ENCODE results near the gene P2RX3.
"Not testable (repeated sequence)": the region's sequence is repeated elsewhere in the genome, so short reads cannot be mapped to it uniquely, and the experiment has no call there.

Gene P2RX3

DNA sequence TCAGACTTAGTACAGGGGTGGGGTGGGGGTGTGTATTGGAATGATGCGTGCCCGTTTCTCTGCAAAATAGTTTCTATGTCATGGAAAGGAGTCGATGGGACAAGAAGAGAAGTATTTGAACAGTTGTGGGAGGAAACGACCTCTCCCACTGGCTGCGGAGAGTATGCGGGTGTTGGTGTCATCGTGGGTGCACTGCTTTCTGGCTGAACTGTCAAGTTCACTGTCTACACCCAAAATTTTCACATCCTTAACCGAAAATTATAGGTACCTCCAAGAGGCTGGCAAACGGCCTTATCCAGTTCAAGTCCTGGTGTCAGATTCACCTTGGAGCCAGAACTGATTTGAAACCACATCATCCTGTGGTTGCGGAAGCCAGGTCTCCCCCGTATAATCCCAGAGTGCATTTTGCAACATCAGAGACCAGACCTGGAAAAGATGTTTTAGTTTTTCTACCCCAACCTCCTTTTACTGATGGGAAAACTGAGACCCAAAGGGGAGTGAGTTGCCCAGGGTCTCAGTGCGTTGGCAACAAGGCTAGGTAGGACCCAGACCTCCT, 2.0 kb upstream of the P2RX3 start:
- peak overlapping the region; percentile 55 for H3K4me3 ChIP-seq (ENCODE audit: low read depth, low read length)
- peaks cover 0 to 38% of the 10 kb centered on the region in 2 experiments; a peak in 1 of 3 replicates for H3K36me3 ChIP-seq (ENCODE audit: control insufficient read depth in 2 of 2, insufficient read depth in 1 of 2, low read length in 2 of 2)
- CTCF ChIA-PET: interaction anchor here (0.7 to 1.3 kb wide), 3 partner anchors 10 to 191 kb away, joined by 3 to 6 read pairs (median 3); no protein-coding TSS in a partner anchor
- POLR2A ChIA-PET: interaction anchor here (0.6 to 3.9 kb wide), 5 partner anchors 10 to 24 kb away, joined by 4 to 78 read pairs (median 10); partner anchors contain the start of gene TNKS1BP1
- H3K27ac ChIP-seq (ENCODE audit: extremely low read depth, low read depth, low read length): no peak overlapping the region
- no peak for TF ChIP-seq ZNF658 (tag by site-specific recombination; IDR thresholded peaks at IDR 0.05)
- no peak for TF ChIP-seq BCL11B (tag by site-specific recombination; IDR thresholded peaks at IDR 0.05; ENCODE audit: low read depth)
- no peak for TF ChIP-seq ZNF266 (tag by site-specific recombination; IDR thresholded peaks at IDR 0.05; ENCODE audit: low read depth)
- TF ChIP-seq, protein P1, sequence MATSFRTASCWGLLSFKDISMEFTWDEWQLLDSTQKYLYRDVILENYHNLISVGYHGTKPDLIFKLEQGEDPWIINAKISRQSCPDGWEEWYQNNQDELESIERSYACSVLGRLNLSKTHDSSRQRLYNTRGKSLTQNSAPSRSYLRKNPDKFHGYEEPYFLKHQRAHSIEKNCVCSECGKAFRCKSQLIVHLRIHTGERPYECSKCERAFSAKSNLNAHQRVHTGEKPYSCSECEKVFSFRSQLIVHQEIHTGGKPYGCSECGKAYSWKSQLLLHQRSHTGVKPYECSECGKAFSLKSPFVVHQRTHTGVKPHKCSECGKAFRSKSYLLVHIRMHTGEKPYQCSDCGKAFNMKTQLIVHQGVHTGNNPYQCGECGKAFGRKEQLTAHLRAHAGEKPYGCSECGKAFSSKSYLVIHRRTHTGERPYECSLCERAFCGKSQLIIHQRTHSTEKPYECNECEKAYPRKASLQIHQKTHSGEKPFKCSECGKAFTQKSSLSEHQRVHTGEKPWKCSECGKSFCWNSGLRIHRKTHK (tag by site-specific recombination; IDR thresholded peaks at IDR 0.05): no peak
- TF ChIP-seq, protein P2, sequence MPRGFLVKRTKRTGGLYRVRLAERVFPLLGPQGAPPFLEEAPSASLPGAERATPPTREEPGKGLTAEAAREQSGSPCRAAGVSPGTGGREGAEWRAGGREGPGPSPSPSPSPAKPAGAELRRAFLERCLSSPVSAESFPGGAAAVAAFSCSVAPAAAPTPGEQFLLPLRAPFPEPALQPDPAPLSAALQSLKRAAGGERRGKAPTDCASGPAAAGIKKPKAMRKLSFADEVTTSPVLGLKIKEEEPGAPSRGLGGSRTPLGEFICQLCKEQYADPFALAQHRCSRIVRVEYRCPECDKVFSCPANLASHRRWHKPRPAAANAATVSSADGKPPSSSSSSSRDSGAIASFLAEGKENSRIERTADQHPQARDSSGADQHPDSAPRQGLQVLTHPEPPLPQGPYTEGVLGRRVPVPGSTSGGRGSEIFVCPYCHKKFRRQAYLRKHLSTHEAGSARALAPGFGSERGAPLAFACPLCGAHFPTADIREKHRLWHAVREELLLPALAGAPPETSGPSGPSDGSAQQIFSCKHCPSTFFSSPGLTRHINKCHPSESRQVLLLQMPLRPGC (tag by site-specific recombination; IDR thresholded peaks at IDR 0.05): 0 out of 2 replicates have a peak, but pooled peaks have one; percentile 25
- no peak for TF ChIP-seq ZNF596 (tag by site-specific recombination; IDR thresholded peaks at IDR 0.05)
- H3K4me1 ChIP-seq (ENCODE audit: control insufficient read depth, insufficient read depth, low read length): no peaks in the 10 kb centered on the region
- H3K9me3 ChIP-seq (ENCODE audit: control insufficient read depth, insufficient read depth, low read depth, low read length): no peaks in the 10 kb centered on the region

DNA sequence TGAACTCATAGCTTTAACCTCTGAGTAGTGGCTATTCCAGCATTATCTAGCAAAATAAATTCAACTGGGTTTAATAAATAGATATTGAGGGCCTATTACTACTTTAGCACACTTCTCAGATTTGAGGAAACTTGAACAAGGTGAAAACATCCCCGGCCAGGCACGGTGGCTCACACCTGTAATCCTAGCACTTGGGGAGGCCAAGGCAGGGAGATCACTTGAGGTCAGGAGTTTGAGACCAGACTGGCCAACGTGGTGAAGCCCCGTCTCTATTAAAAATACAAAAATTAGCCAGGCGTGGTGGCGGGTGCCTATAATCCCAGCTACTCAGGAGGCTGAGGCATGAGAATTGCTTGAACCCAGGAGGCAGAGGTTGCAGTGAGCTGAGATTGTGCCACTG, 1.3 kb upstream of the P2RX3 start:
- peaks cover 0 to 31% of the 10 kb centered on the region in 2 experiments; a peak in 1 of 3 replicates for H3K36me3 ChIP-seq (ENCODE audit: control insufficient read depth in 2 of 2, insufficient read depth in 1 of 2, low read length in 2 of 2)
- CTCF ChIA-PET: interaction anchor here (0.7 to 1.3 kb wide), 3 partner anchors 9 to 190 kb away, joined by 3 to 6 read pairs (median 3); no protein-coding TSS in a partner anchor
- H3K27ac ChIP-seq (ENCODE audit: extremely low read depth, low read depth, low read length); H3K4me3 ChIP-seq (ENCODE audit: low read depth, low read length); H3K4me1 ChIP-seq (ENCODE audit: control insufficient read depth, insufficient read depth, low read length); H3K9me3 ChIP-seq (ENCODE audit: control insufficient read depth, insufficient read depth, low read depth, low read length): not testable (repeated sequence)
- POLR2A ChIA-PET: interaction anchor here (0.6 to 3.9 kb wide), 5 partner anchors 9 to 364 kb away, joined by 4 to 78 read pairs (median 8); partner anchors contain the start of gene TNKS1BP1

DNA sequence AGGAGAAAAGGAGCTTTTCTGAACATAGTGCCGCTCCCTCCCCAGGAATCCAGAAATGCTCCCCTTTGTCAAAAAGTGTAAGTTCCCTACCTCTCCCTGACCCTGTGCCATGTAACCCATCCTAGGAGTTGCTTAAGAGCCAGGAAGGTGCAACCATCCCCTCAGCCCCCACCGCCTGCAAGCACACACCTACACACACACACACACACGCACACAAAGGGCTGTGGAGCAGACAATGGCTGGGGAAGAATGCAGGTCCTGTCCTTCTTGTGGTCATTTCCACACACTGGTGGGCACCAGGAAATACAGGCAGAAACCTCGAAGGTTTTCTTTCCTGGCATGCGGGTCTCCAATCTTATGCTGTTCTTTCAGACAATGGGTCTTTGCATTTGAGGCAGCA, 1.2 kb downstream of the P2RX3 start:
- POLR2A ChIA-PET: interaction anchor here (2.3 kb wide), 1 partner anchor 14 kb away, joined by 12 read pairs; the partner anchor contains the start of gene TNKS1BP1
- no peaks in the 10 kb centered on the region for H3K9me3 ChIP-seq (ENCODE audit: control insufficient read depth, insufficient read depth, low read depth, low read length)
- TF ChIP-seq, protein P3, sequence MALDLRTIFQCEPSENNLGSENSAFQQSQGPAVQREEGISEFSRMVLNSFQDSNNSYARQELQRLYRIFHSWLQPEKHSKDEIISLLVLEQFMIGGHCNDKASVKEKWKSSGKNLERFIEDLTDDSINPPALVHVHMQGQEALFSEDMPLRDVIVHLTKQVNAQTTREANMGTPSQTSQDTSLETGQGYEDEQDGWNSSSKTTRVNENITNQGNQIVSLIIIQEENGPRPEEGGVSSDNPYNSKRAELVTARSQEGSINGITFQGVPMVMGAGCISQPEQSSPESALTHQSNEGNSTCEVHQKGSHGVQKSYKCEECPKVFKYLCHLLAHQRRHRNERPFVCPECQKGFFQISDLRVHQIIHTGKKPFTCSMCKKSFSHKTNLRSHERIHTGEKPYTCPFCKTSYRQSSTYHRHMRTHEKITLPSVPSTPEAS (tag by site-specific recombination; IDR thresholded peaks at IDR 0.05): 0 out of 2 replicates have a peak, but pooled peaks have one; percentile 22
- TF ChIP-seq ZFHX2 (tag by site-specific recombination; conservative IDR thresholded peaks at IDR 0.05) (peak; percentile 58), ZNF292 (tag by site-specific recombination; IDR thresholded peaks at IDR 0.05; ENCODE audit: borderline replicate concordance, low read depth) (no peak), EGR2 (tag by site-specific recombination; IDR thresholded peaks at IDR 0.05; ENCODE audit: low read depth) (peak; percentile 66)
- H3K27ac ChIP-seq (ENCODE audit: extremely low read depth, low read depth, low read length): no peak overlapping the region
- no peak overlapping the region for H3K4me3 ChIP-seq (ENCODE audit: low read depth, low read length)
- H3K4me1 ChIP-seq (ENCODE audit: control insufficient read depth, insufficient read depth, low read length): no peaks in the 10 kb centered on the region
- CTCF ChIA-PET: interaction anchor here (0.6 to 1.6 kb wide), 5 partner anchors 9 to 150 kb away, joined by 3 to 8 read pairs (median 4); no protein-coding TSS in a partner anchor
- H3K36me3 ChIP-seq (ENCODE audit: control insufficient read depth in 2 of 2, insufficient read depth in 1 of 2, low read length in 2 of 2): peaks cover 0 to 6% of the 10 kb centered on the region in 2 experiments; a peak in 1 of 3 replicates

DNA sequence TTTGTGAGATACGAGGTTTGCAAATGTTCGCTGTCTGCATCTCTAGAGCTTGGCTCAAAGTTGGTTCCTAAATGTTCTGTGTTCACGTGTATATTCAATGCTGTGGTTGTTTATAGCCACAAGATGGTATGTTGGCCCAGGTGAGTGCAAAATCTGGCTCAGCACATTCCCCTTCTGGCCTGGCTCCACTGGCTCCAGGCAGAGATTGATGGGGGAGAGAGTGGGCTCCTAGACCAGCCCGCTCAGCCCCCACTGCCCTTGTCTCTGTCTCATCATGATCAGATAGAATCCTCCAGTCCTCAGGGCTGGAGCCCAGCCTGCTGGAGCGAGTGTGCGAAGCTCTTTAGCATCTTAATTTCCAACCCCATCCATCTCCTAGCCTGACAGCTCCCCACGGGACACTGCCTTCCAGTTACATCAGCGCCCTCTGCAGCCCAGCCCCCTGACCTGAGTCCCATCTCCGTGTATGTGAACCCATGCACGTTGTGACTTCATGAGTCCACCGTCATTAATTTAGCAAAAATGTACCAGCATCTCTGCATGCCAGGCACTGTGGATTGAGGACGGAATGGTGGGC, 2.0 kb downstream of the P2RX3 start:
- no peaks in the 10 kb centered on the region for H3K4me1 ChIP-seq (ENCODE audit: control insufficient read depth, insufficient read depth, low read length)
- no peak overlapping the region for H3K4me3 ChIP-seq (ENCODE audit: low read depth, low read length)
- ChIA-PET CTCF (interaction anchor here (0.5 to 1.6 kb wide), 10 partner anchors 8 to 281 kb away, joined by 3 to 8 read pairs (median 3); no protein-coding TSS in a partner anchor), POLR2A (interaction anchor here (1.0 to 2.3 kb wide), 2 partner anchors 15 to 17 kb away, joined by 3 to 12 read pairs; partner anchors contain the start of gene TNKS1BP1)
- no peaks in the 10 kb centered on the region for H3K36me3 ChIP-seq (ENCODE audit: control insufficient read depth in 2 of 2, insufficient read depth in 1 of 2, low read length in 2 of 2)
- no peaks in the 10 kb centered on the region for H3K9me3 ChIP-seq (ENCODE audit: control insufficient read depth, insufficient read depth, low read depth, low read length)
- no peak overlapping the region for H3K27ac ChIP-seq (ENCODE audit: extremely low read depth, low read depth, low read length)
- no peak for TF ChIP-seq ZNF530 (tag by site-specific recombination; IDR thresholded peaks at IDR 0.05; ENCODE audit: low read depth)
- TF ChIP-seq ZNF654 (tag by site-specific recombination; IDR thresholded peaks at IDR 0.05; ENCODE audit: low read depth): peak; percentile 46
- TF ChIP-seq, protein P4, sequence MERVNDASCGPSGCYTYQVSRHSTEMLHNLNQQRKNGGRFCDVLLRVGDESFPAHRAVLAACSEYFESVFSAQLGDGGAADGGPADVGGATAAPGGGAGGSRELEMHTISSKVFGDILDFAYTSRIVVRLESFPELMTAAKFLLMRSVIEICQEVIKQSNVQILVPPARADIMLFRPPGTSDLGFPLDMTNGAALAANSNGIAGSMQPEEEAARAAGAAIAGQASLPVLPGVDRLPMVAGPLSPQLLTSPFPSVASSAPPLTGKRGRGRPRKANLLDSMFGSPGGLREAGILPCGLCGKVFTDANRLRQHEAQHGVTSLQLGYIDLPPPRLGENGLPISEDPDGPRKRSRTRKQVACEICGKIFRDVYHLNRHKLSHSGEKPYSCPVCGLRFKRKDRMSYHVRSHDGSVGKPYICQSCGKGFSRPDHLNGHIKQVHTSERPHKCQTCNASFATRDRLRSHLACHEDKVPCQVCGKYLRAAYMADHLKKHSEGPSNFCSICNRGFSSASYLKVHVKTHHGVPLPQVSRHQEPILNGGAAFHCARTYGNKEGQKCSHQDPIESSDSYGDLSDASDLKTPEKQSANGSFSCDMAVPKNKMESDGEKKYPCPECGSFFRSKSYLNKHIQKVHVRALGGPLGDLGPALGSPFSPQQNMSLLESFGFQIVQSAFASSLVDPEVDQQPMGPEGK (tag by site-specific recombination; IDR thresholded peaks at IDR 0.05): peak; percentile 21; the same call in 1 of the 2 replicates
- no peak for TF ChIP-seq MZF1 (tag by site-specific recombination; IDR thresholded peaks at IDR 0.05; ENCODE audit: borderline replicate concordance)
- TF ChIP-seq, protein P5, sequence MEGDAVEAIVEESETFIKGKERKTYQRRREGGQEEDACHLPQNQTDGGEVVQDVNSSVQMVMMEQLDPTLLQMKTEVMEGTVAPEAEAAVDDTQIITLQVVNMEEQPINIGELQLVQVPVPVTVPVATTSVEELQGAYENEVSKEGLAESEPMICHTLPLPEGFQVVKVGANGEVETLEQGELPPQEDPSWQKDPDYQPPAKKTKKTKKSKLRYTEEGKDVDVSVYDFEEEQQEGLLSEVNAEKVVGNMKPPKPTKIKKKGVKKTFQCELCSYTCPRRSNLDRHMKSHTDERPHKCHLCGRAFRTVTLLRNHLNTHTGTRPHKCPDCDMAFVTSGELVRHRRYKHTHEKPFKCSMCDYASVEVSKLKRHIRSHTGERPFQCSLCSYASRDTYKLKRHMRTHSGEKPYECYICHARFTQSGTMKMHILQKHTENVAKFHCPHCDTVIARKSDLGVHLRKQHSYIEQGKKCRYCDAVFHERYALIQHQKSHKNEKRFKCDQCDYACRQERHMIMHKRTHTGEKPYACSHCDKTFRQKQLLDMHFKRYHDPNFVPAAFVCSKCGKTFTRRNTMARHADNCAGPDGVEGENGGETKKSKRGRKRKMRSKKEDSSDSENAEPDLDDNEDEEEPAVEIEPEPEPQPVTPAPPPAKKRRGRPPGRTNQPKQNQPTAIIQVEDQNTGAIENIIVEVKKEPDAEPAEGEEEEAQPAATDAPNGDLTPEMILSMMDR (tag by site-specific recombination; IDR thresholded peaks at IDR 0.05): peak; percentile 44; the same call in 1 of the 2 replicates
- TF ChIP-seq ZBTB17 (tag by site-specific recombination; IDR thresholded peaks at IDR 0.05): peak; percentile 68; the same call in 1 of the 2 replicates
